ENCODE data around the gene GPR162.
A peak's percentile ranks its signal among the peaks of the same experiment; 100 is the strongest.

DNA sequence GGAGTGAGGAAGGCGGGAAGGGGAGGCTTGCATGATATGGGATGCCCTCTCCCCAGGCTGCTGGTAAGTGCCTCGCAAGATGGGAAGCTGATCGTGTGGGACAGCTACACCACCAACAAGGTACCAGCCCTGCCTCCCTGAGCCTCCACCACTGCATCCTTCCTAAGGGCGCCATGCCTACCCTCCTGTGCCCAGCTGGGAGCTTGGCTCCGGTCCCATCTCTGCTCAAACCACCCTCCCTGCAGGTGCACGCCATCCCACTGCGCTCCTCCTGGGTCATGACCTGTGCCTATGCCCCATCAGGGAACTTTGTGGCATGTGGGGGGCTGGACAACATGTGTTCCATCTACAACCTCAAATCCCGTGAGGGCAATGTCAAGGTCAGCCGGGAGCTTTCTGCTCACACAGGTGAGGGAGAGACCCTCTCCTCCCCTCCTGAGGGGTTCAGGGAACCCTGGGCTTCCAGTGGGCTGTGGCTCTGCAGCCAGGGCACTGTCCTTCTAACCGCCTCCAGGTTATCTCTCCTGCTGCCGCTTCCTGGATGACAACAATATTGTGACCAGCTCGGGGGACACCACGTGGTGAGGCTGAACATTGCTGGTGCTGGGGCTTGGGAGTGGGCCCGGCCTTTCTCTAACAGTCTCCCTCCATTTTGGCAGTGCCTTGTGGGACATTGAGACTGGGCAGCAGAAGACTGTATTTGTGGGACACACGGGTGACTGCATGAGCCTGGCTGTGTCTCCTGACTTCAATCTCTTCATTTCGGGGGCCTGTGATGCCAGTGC is 21.7 kb downstream of the GPR162 start:
- TF ChIP-seq, protein P1, sequence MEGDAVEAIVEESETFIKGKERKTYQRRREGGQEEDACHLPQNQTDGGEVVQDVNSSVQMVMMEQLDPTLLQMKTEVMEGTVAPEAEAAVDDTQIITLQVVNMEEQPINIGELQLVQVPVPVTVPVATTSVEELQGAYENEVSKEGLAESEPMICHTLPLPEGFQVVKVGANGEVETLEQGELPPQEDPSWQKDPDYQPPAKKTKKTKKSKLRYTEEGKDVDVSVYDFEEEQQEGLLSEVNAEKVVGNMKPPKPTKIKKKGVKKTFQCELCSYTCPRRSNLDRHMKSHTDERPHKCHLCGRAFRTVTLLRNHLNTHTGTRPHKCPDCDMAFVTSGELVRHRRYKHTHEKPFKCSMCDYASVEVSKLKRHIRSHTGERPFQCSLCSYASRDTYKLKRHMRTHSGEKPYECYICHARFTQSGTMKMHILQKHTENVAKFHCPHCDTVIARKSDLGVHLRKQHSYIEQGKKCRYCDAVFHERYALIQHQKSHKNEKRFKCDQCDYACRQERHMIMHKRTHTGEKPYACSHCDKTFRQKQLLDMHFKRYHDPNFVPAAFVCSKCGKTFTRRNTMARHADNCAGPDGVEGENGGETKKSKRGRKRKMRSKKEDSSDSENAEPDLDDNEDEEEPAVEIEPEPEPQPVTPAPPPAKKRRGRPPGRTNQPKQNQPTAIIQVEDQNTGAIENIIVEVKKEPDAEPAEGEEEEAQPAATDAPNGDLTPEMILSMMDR (IDR thresholded peaks at IDR 0.05; ENCODE audit: low read depth, low read length, poor library complexity, severe bottlenecking) = peak; percentile 26
- no peak for TF ChIP-seq EZH2phosphoT487 (IDR thresholded peaks at IDR 0.05; ENCODE audit: borderline replicate concordance, low read length)
